ENCODE data around the gene RAB22A. TPM values are rescaled to one million over a fixed set of nuclear protein-coding genes. Genes with fewer than 3 reads are reported as not detected.
A peak's percentile ranks its signal among the peaks of the same experiment; 100 is the strongest.

The RAB22A gene
- total and polyA plus RNA-seq, 9 of the 15 experiments (the other 6 are each of a cell fraction or from before 2014, with no cell fraction given) = 1.1 to 8.0 (median 6.7) TPM

DNA sequence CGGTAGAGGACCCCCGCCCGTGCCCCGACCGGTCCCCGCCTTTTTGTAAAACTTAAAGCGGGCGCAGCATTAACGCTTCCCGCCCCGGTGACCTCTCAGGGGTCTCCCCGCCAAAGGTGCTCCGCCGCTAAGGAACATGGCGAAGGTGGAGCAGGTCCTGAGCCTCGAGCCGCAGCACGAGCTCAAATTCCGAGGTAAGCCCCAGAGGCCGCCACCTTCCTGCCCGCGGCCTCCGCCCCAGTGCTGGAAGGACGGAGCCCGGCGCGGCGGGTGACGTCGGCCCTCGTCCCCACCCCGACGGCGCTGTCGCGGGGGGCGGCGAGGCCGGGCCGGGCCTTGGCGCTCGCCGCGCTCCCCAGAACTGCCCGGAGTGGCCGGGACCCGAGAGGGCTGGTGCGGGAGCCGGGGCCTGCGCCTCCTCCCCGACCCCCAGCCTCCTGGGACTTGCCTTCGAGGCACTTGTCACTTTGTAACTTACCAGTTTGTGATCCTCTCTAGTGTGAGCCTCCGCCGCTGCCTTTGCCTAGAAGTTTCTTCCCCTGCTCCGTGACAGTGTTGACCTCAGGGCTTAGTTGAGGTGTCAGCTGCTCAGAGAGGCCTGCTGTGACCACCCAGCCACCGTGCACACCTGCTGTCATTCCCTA, 79.9 kb downstream of the RAB22A start (continued):
- TF ChIP-seq ZNF395 (CRISPR knock-in tag; IDR thresholded peaks at IDR 0.05) (0 out of 2 replicates have a peak, but pooled peaks have one; percentile 73), ZNF444 (CRISPR knock-in tag; IDR thresholded peaks at IDR 0.05) (no peak), TCF7L2 (IDR thresholded peaks at IDR 0.05; ENCODE audit: low read depth, low read length) (no peak), CREB1 (IDR thresholded peaks at IDR 0.05) (peak; percentile 80; the same call in 1 of the 2 replicates), CREB1 (CRISPR knock-in tag; IDR thresholded peaks at IDR 0.05) (peak; percentile 66), TCF7 (IDR thresholded peaks at IDR 0.05; ENCODE audit: borderline replicate concordance) (no peak), ZNF449 (CRISPR knock-in tag; IDR thresholded peaks at IDR 0.05) (no peak), ATF7 (IDR thresholded peaks at IDR 0.05) (no peak), CEBPB (tag; IDR thresholded peaks at IDR 0.05) (no peak), KDM5B (IDR thresholded peaks at IDR 0.05; ENCODE audit: insufficient replicate concordance, low read depth, low read length) (peak; percentile 55), ZZZ3 (IDR thresholded peaks at IDR 0.05) (no peak), ZNF76 (CRISPR knock-in tag; IDR thresholded peaks at IDR 0.05; ENCODE audit: borderline replicate concordance) (no peak), POLR2B (IDR thresholded peaks at IDR 0.05; ENCODE audit: low read depth, partially characterized antibody) (no peak), ZFPM2 (CRISPR knock-in tag; IDR thresholded peaks at IDR 0.05) (no peak), STAT6 (CRISPR knock-in tag; IDR thresholded peaks at IDR 0.05) (0 out of 2 replicates have a peak, but pooled peaks have one; percentile 36), TRIM24 (IDR thresholded peaks at IDR 0.05) (no peak), SAFB (IDR thresholded peaks at IDR 0.05; ENCODE audit: borderline replicate concordance, low read depth, low read length) (peak; percentile 53; the same call in 1 of the 2 replicates)
- TF ChIP-seq, protein P1, sequence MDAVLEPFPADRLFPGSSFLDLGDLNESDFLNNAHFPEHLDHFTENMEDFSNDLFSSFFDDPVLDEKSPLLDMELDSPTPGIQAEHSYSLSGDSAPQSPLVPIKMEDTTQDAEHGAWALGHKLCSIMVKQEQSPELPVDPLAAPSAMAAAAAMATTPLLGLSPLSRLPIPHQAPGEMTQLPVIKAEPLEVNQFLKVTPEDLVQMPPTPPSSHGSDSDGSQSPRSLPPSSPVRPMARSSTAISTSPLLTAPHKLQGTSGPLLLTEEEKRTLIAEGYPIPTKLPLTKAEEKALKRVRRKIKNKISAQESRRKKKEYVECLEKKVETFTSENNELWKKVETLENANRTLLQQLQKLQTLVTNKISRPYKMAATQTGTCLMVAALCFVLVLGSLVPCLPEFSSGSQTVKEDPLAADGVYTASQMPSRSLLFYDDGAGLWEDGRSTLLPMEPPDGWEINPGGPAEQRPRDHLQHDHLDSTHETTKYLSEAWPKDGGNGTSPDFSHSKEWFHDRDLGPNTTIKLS (IDR thresholded peaks at IDR 0.05; ENCODE audit: borderline replicate concordance, low read depth) = peak; percentile 25; the same call in 1 of the 2 replicates
- TF ChIP-seq, protein P2, sequence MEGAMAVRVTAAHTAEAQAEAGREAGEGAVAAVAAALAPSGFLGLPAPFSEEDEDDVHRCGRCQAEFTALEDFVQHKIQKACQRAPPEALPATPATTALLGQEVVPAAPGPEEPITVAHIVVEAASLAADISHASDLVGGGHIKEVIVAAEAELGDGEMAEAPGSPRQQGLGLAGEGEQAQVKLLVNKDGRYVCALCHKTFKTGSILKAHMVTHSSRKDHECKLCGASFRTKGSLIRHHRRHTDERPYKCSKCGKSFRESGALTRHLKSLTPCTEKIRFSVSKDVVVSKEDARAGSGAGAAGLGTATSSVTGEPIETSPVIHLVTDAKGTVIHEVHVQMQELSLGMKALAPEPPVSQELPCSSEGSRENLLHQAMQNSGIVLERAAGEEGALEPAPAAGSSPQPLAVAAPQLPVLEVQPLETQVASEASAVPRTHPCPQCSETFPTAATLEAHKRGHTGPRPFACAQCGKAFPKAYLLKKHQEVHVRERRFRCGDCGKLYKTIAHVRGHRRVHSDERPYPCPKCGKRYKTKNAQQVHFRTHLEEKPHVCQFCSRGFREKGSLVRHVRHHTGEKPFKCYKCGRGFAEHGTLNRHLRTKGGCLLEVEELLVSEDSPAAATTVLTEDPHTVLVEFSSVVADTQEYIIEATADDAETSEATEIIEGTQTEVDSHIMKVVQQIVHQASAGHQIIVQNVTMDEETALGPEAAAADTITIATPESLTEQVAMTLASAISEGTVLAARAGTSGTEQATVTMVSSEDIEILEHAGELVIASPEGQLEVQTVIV (CRISPR knock-in tag; IDR thresholded peaks at IDR 0.05; ENCODE audit: borderline replicate concordance) = no peak
